Muscle layer of duodenum (tissue), 2 donors: Measurements from ENCODE around the gene EFNB2.

Source experiments
- H3K27ac ChIP-seq: one replicate; pipeline ENCODE4 v1.7.0; 2013; ENCODE audit warnings: mild to moderate bottlenecking, low read length
- H3K27me3 ChIP-seq: one replicate; pipeline ENCODE4 v1.7.0; 2013; ENCODE audit warnings: low read depth, mild to moderate bottlenecking, control low read depth, low read length
- H3K36me3 ChIP-seq, 2 donors: one replicate each; pipeline ENCODE4 v1.7.0; 2013; ENCODE audit warnings: low read length in 2 of 2, control low read depth in 1 of 2, mild to moderate bottlenecking in 1 of 2; ENCODE audit not compliant: insufficient read depth in 2 of 2, control insufficient read depth in 1 of 2
- H3K4me1 ChIP-seq, 2 donors: one replicate each; pipeline ENCODE4 v1.7.0; 2013; ENCODE audit warnings: low read length in 2 of 2, mild to moderate bottlenecking in 2 of 2, control low read depth in 1 of 2, moderate library complexity in 1 of 2; ENCODE audit not compliant: insufficient read depth in 2 of 2, control insufficient read depth in 1 of 2
- H3K4me3 ChIP-seq, 2 donors: one replicate each; pipeline ENCODE4 v1.7.0; 2013; ENCODE audit warnings: low read length in 2 of 2, low read depth in 1 of 2, mild to moderate bottlenecking in 1 of 2
- H3K9me3 ChIP-seq, 2 donors: one replicate each; pipeline ENCODE4 v1.7.0; 2013; ENCODE audit warnings: low read length in 2 of 2, control low read depth in 1 of 2, mild to moderate bottlenecking in 1 of 2; ENCODE audit not compliant: control insufficient read depth in 1 of 2
- donor health status: healthy.

The EFNB2 gene

DNA sequence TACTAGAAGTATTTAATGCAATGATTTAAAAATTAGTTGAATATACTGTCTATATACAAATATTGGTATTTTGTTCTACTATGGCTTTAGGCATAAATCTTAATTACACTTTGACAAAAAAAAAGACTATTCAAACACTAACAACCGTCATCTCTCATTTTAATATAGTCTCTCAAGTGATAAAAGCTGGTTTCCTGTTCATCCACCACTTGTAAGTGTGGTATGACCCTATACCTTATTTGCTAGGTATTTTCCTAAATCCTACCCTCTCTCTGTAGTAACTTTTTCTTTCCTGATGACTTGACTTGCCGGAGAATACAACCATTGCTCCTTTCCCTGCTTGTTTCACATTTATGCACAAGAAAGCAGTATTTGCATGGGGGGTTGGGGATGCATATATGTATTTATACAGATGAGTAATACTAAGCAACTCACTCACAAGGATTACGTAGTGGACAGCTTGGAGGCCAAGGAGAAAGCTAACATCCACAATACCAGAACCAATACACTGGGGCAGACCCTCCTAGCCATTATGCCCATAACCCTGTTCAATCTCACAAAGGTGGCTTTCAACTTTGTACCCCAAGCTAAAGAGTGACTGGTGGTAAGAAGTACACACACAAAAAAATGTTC lies 12.7 kb upstream of the EFNB2 start:
- peaks cover 0 to 20% of the 10 kb centered on the region in 2 donors for H3K4me1 ChIP-seq
- no peak overlapping the region for H3K27ac ChIP-seq
- no peaks in the 10 kb centered on the region for H3K27me3 ChIP-seq
- H3K4me3 ChIP-seq: no peak overlapping the region
- no peaks in the 10 kb centered on the region for H3K9me3 ChIP-seq
- H3K36me3 ChIP-seq: peaks cover 12 to 26% of the 10 kb centered on the region in 2 donors

DNA sequence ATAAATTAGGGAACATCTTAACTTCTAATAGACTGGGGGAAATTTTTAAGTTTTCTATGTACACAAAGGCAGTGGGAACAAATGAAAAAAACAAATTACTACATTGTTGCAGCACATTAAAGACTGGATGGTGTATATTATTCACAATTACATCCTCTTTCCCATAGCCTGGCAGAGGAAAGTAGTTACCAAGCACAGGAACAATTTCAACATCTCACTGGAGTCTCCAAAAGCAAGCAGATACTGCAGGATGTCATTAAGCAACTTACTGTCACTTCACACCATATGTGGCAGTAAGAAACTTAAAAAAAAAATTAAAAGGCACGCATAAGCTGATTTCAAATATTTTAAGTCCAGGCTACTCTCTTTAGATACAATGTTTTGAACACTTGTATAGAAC lies 6.4 kb upstream of the EFNB2 start:
- Histone ChIP-seq H3K4me3 (no peak overlapping the region), H3K36me3 (peaks cover 16 to 22% of the 10 kb centered on the region in 2 donors), H3K4me1 (no peaks in the 10 kb centered on the region), H3K27me3 (no peaks in the 10 kb centered on the region), H3K9me3 (no peaks in the 10 kb centered on the region), H3K27ac (no peak overlapping the region)

DNA sequence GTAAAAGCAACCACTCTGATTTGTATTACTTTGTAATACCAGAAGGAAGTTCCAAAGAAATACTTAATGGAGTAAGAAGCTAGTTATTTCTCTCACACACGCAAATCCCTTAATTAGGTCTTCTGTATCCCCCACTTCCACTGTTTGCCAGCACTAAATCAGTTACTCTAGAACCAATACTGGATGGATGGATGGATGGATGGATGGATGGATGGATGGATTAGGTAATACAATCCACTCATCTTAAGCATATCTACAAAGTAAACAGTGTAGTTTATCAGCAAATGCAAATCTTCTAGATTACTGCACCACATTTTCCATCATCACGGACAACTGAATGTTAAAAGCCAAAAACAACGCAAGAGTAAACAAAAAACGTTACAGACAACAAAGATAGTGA lies 5.2 kb upstream of the EFNB2 start:
- H3K27ac ChIP-seq: no peak overlapping the region
- no peaks in the 10 kb centered on the region for H3K9me3 ChIP-seq
- no peak overlapping the region for H3K4me3 ChIP-seq
- no peaks in the 10 kb centered on the region for H3K27me3 ChIP-seq
- peaks cover 11 to 17% of the 10 kb centered on the region in 2 donors for H3K36me3 ChIP-seq
- H3K4me1 ChIP-seq: no peaks in the 10 kb centered on the region

DNA sequence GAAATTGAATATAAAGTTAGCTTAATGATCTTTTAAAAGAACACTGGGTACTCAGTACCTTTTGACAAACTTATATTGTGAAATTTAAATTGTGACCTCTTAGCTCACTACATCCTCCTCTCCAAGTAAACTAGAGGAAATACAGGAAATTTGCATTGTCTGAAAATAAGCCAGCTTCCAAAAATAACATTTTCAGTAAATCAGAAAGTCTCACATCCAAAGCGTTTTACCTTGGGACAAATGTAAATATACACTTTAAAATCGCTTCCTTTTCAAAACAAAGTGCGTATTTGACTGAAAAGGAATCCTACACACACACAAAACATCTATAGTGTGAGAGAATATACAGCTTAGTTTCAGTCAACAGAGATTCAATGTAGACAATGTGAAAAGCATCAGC lies 2.1 kb upstream of the EFNB2 start:
- H3K4me1 ChIP-seq: peaks cover 0 to 10% of the 10 kb centered on the region in 2 donors
- peaks cover 2 to 9% of the 10 kb centered on the region in 2 donors for H3K36me3 ChIP-seq
- no peaks in the 10 kb centered on the region for H3K27me3 ChIP-seq
- H3K4me3 ChIP-seq: no peak overlapping the region
- H3K27ac ChIP-seq: no peak overlapping the region
- no peaks in the 10 kb centered on the region for H3K9me3 ChIP-seq

DNA sequence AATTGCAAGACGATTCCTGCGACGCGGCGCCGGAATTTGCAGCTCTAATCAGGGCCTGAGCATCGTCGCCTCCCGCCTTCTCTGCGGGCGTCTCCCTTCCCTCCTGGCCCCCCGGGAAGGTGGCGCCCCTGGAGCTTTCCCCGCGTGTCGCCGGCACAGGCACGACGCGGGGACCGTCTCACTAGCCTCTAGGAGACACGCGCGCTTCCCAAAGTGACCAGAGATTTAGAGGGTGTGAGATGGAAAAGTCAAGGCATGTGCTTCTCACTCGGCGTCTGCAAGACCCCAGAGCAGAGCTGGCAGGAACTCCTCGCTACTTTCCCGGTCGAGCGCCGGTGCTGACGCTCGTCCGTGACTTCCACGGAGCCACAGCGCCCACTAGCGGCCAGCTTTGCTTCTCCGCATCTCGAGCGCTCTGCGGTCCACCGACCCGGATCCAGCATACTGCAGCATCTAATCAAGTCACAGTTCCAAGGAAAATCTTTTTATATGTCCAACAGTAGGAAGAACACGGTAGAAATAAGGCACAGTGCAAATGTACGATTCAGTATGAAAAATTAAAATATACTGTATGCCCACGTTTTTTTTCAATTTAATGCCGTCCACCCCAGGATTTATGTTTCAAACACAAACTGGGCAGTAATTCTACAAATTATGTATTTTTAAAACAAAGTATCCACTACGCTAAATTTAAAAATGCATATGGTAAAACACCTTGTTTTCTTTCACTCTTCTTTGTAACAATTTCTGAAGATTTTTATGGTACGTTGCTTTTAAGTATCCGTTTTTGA lies 977 bp upstream of the EFNB2 start:
- Histone ChIP-seq H3K27me3 (no peaks in the 10 kb centered on the region), H3K9me3 (no peaks in the 10 kb centered on the region), H3K36me3 (peaks cover 0 to 9% of the 10 kb centered on the region in 2 donors), H3K4me3 (peak overlapping the region; percentile 62 to 82), H3K4me1 (peaks cover 0 to 13% of the 10 kb centered on the region in 2 donors), H3K27ac (peak overlapping the region; percentile 4)

DNA sequence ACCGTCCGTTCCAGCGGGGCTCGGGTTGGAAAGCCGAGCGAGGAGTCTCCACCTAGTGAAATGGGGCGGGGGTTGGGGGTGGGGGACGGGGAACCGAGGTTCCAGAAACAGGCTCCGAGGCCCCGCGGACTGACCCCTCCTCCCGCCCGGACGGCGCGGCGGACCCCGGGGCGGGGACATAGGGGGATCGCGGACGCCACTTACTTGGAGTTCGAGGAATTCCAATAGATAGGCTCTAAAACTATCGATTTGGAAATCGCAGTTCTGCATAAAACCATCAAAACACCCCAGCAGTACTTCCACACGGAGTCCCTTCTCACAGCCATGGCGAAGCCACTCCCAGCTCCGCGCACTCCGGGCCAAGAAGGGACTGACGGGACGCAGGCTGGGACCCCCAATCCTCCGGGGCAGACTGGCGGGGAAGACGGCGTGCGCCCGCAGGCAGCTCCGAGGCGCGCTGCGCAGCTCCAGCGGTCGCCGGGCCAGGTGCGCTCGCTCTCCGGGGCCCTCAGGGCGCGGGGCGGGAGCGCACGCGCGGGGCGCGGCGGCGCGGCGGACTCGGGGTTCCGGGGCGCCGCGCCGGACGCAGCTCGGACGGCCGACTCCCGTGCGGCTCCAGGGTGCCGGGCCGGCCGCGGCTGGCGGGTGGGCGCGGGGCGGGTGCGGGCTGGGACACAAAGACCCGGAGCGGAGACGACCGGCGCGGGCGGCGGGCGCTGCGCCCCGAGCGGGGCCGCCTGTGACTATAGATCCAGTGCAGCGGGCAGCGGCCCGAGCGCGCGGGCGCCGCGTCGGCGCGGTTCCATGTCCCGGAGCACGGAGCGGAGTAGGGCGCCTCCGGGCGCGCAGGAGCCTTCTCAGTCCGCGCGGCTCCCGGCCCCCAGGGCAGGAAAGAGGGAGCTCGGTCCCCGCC lies 567 bp downstream of the EFNB2 start:
- Histone ChIP-seq H3K9me3 (no peaks in the 10 kb centered on the region), H3K27ac (peak overlapping the region; percentile 90), H3K36me3 (no peaks in the 10 kb centered on the region), H3K4me3 (peak overlapping the region; percentile 75 to 82), H3K27me3 (no peaks in the 10 kb centered on the region), H3K4me1 (peaks cover 0 to 13% of the 10 kb centered on the region in 2 donors)

DNA sequence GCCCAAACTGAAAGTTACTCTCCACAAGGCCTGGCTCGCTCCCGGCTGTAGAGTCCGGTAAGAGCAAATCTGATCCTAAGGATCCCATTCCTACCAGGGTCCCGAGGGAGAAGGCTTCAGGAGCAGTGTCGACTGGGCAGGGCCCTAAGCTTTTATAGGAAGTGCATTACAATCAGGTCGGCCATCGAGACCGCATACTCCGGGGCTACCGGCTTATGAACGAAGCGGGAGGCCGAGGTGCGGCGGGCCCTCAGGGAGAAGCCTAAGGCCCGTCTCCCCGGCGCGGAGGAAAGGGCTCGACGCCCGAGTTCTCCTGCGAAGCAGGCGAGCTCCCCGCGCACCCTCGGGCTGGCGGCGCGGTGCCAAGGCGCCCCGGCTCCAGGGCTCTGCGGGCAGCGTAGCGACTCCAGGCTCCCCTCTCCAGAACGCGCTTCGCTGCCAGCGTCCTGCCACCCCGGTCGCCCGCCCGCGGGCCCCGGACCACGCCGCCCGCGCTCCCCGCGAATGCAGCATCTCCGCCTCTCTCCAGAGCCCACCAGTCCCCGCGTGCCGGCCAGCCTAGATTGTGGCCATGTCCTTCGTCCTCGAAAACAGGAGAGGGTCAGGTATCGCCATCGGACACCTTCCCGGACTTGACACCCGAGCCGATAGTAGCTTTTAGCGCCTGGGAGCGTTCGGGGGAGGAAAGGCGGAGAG lies 1.4 kb downstream of the EFNB2 start:
- no peaks in the 10 kb centered on the region for H3K27me3 ChIP-seq
- peaks cover 0 to 13% of the 10 kb centered on the region in 2 donors for H3K4me1 ChIP-seq
- peak overlapping the region; percentile 70 to 75 for H3K4me3 ChIP-seq
- H3K9me3 ChIP-seq: no peaks in the 10 kb centered on the region
- H3K27ac ChIP-seq: peak overlapping the region; percentile 90
- H3K36me3 ChIP-seq: no peaks in the 10 kb centered on the region

DNA sequence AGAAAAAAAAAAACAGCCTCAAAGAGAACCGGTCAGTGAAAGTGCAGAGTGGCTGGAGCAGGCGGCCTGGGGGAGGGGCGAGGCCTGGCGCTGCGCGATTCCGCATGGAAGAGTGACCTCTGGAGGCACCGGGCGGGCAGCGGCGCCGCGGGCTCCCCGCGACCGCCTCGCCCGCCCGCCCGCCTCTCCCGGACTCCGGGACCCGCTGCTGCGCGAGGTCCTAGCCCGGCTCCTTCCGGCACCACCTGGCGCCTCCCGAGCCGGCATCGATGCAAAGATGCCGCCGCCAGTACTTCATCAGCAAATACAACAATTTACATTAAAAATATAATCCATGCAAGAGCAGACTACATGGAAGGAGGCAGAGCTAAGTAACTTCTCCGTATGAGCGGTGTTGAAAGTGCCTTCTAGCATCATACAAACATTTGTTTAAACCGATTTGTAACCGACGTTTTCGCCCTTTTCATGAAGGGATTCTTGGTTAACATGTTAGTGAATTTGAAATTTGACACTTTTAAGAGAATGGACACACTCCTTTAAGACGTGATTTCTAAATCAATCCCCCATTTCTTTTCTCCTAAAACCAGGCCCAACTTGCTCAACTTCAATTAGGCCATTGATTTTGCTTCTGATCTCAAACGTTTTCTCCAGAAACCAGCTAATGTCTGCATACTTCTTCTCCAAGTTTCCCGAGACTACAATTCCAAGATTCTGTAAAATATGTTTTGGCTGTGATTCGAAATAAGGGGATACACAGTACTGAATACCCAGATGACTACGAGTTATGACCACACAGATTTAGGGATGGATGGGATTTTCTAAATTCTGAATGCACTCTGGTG lies 2.1 kb downstream of the EFNB2 start:
- H3K27ac ChIP-seq: peak overlapping the region; percentile 90
- no peaks in the 10 kb centered on the region for H3K9me3 ChIP-seq
- H3K27me3 ChIP-seq: no peaks in the 10 kb centered on the region
- H3K36me3 ChIP-seq: no peaks in the 10 kb centered on the region
- peak overlapping the region; percentile 70 to 75 for H3K4me3 ChIP-seq
- peaks cover 0 to 13% of the 10 kb centered on the region in 2 donors for H3K4me1 ChIP-seq

DNA sequence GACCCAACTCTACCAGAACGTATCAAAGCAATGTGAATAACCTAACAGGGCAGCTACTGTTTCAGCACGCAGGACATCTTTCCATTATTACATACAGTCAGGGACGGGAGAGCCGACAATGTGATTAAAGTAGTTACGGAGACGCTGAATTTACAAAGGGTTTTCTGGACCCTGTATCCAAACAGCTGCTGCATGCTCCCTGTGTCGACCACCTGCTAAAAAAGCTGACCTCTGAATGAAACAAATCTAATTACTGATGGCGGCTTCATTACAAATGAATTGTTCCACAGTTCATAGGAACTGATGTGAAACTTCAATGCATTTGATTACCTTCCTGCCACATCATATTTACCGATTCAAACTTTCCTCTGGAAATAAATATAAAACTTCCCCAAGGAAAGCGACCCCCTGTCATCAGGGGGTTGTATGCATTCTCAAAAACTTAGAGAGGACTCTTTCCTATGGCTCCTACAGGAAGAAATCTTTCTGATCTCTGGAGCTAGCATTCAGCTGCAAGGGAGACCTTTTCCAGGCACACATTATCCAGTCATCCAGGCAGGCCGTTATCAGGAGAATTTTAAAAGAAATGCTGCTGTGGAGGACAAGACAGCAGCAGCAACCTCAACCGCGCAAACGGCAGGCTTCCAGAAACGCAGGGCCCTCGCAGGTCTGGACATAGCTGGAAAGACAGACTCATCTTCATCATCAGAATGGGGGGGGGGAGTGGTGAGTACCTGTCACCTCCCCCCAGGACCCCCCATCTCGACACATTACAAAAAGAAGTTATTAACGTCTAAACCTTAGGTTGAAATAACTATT lies 3.1 kb downstream of the EFNB2 start:
- Histone ChIP-seq H3K4me1 (peaks cover 0 to 20% of the 10 kb centered on the region in 2 donors), H3K4me3 (peak overlapping the region; percentile 70 to 75), H3K27ac (peak overlapping the region; percentile 86), H3K36me3 (no peaks in the 10 kb centered on the region), H3K9me3 (no peaks in the 10 kb centered on the region), H3K27me3 (no peaks in the 10 kb centered on the region)
